Pancreas (tissue), 10 donors: ENCODE data around the gene AMBP. TPM values are rescaled to one million over a fixed set of nuclear protein-coding genes. Genes with fewer than 3 reads are reported as not detected.

Source experiments
- ATAC-seq, 4 donors: fragments of 200-7000 bp; cut with Tn5 transposase; one replicate each; pipeline versions ENCODE4 v1.8.0 to v1.9.1; 2020; ENCODE audit warnings: mild to moderate bottlenecking in 4 of 4, moderate library complexity in 4 of 4
- DNase-seq, 6 donors: peaks; one replicate each; pipeline ENCODE4 v3.0.0-alpha.2; 2020
- FAIRE-seq: peaks from 2 replicates; lab custom pipeline; 2012; peaks lifted over from hg19 to GRCh38; lab: Jason Lieb, UNC
- H3K27ac ChIP-seq, 4 donors: fragments of 200-600 bp; sonication (generic); 1 replicate in 3 of 4; 2 replicates in 1 of 4; pipeline versions ENCODE4 v1.5.0 to v1.8.0; 2020
- H3K27me3 ChIP-seq, 4 donors: fragments of 200-600 bp; one replicate each; pipeline ENCODE4 v1.8.0; 2021
- H3K36me3 ChIP-seq, 3 donors: fragments of 200-600 bp; sonication (generic) in 1 of 3; one replicate each; pipeline versions ENCODE4 v1.5.0 to v1.8.0; 2020 to 2021
- H3K4me1 ChIP-seq, 3 donors: fragments of 200-600 bp; one replicate each; pipeline ENCODE4 v1.8.0; 2021
- H3K4me3 ChIP-seq, 4 donors: fragments of 200-600 bp; sonication (generic) in 2 of 4; one replicate each; pipeline versions ENCODE4 v1.5.0 to v1.8.0; 2020 to 2021
- H3K9me3 ChIP-seq, 4 donors: fragments of 200-600 bp; one replicate each; pipeline ENCODE4 v1.8.0; 2021
- WGBS, 2 donors: extraction: QIAGEN DNeasy Blood & Tissue Kit; methylation state at CpG; one replicate each; pipeline ENCODE4 v1.1.7; 2013; 5-methylcytosine and 5-hydroxymethylcytosine counted together
- intact Hi-C, 3 donors: fragments of 100-400 bp; cut with DNase I; formaldehyde crosslinking; loops; one replicate each; pipeline versions ENCODE4 v1.11.1 to v1.14.2; 2022
- polyA plus RNA-seq, 2 donors: library from polyadenylated mRNA; stranded (reverse); fragments of 200-250 nt; gene quantifications; one replicate each; pipeline ENCODE4 v1.2.3, GENCODE V29; 2013
- total RNA-seq, 6 donors: library from RNA; stranded (reverse); fragmentation: NEBNext Ultra II Directional in 4 of 6; extraction: Animal tissue kit (Norgen Biotek cat#: 25700) in 4 of 6; gene quantifications; one replicate each; pipeline versions ENCODE4 v1.2.1 to v1.2.4, GENCODE V29; 2021 to 2023
- TF ChIP-seq, protein P1 (sequence below), 4 donors: fragments of 200-600 bp; sonication (generic) in 3 of 4; IDR thresholded peaks; one replicate each; pipeline versions ENCODE4 v1.5.0 to v1.8.0; 2021; ENCODE audit warnings: antibody characterized with exemption in 4 of 4
- donor health status: healthy with polysubstance abuse.
- donor health status: DM: no; HTN: no; CAD: no; lungs with moderate emphysema.
- donor health status: DM: no; HTN: no; CAD: no.
- donor health status: control.
- donor health status: control.
- donor health status: Bipolar disorder and iron deficiency.
- donor health status: DM: yes; HTN: yes; CAD: no.
- donor health status: DM: no; HTN: no; CAD: no.
- donor health status: DM: no; HTN: no; CAD: no.
- donor health status: DM: yes; HTN: yes; CAD: no.

The AMBP gene
- total and polyA plus RNA-seq, 8 donors: 62.7 to 370 (median 102) TPM

DNA sequence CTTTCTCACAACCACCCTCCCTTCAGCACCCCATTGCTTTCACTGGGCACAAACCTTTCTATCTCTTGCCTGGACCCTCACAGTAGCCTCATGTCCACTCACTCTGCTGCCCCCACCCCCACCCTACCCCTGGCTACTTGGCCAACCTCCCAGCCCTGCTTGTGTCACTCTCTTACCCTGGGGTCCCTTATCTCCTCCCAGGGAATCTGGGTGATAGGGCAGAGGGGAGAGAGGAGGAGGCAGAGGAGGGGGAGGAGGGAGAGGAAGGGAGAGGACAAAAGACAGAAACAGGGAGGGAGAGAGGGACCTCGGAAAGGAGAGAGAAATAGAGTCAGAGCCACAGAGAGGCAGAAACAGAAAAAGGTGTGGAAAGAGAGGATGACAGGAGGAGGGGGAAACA is 46.0 kb upstream of the AMBP start:
- H3K36me3 ChIP-seq: no peaks in the 10 kb centered on the region
- peaks cover 0 to 3% (median 0%) of the 10 kb centered on the region in 3 donors for H3K4me1 ChIP-seq
- no peaks in the 10 kb centered on the region for H3K9me3 ChIP-seq
- no peak for FAIRE-seq
- DNase-seq: no peak
- H3K27ac ChIP-seq: no peak overlapping the region
- TF ChIP-seq, protein P1, sequence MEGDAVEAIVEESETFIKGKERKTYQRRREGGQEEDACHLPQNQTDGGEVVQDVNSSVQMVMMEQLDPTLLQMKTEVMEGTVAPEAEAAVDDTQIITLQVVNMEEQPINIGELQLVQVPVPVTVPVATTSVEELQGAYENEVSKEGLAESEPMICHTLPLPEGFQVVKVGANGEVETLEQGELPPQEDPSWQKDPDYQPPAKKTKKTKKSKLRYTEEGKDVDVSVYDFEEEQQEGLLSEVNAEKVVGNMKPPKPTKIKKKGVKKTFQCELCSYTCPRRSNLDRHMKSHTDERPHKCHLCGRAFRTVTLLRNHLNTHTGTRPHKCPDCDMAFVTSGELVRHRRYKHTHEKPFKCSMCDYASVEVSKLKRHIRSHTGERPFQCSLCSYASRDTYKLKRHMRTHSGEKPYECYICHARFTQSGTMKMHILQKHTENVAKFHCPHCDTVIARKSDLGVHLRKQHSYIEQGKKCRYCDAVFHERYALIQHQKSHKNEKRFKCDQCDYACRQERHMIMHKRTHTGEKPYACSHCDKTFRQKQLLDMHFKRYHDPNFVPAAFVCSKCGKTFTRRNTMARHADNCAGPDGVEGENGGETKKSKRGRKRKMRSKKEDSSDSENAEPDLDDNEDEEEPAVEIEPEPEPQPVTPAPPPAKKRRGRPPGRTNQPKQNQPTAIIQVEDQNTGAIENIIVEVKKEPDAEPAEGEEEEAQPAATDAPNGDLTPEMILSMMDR (IDR thresholded peaks at IDR 0.05): no peak
- no peak overlapping the region for H3K4me3 ChIP-seq
- no peaks in the 10 kb centered on the region for H3K27me3 ChIP-seq
- WGBS, 2 donors: 40 to 54% methylated on average over 1 of the region's 1 CpG
- intact Hi-C loops: no loop called here
- ATAC-seq: no peak

DNA sequence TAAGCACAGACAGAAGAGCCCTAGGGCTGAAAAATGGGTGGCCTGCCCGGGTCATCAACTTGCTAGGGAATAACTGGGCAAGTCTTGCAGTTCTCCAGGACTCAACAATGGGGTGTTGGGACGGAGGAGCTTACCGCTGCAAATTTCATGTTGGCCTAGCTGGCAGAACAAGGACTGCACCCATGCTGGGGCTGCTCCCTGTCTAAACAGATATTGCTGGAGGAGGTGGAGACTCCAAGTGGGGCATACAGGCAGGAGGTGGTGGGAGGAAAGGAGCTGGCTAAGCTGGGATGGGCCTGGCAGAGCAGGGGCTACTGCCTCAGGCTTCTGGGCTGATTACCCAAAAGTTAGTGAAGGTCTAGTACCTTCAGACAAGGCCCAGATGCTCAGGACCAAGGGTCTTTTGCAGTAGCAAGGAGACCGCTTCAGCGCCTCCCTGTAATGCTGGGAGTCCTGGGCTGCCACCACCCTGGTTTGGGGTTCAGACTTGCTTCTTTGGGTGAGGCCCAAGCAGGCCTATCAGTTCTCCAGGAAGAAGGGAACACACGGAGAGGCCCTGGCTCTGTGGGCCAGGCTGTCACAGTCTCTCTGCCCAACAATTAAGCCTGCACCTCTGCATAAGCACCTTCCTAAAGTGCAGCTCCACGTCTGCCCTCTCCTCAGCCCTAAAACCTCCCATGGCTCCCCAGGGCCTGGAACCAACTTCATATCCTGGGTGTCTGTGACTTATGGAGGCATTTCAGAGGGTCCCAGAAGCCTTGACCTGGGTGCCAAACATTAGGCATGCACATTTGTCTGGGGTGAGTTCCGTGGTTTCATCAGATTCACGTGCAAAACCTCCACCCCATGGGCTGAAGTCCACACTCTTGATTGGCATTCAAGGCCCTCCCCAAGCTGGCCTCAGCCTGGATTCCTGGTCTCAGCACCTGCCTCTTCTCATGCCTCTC is 45.2 kb upstream of the AMBP start:
- ATAC-seq (no peak), DNase-seq (no peak), FAIRE-seq (no peak)
- H3K4me1 ChIP-seq: peaks cover 0 to 9% (median 0%) of the 10 kb centered on the region in 3 donors
- no peaks in the 10 kb centered on the region for H3K9me3 ChIP-seq
- H3K4me3 ChIP-seq: no peak overlapping the region
- intact Hi-C loops: no loop called here
- H3K27ac ChIP-seq: no peak overlapping the region
- H3K36me3 ChIP-seq: no peaks in the 10 kb centered on the region
- no peaks in the 10 kb centered on the region for H3K27me3 ChIP-seq
- 71 to 74% methylated on average over 9 of the region's 9 CpGs for WGBS, 2 donors
- TF ChIP-seq, protein P1 (IDR thresholded peaks at IDR 0.05): no peak

DNA sequence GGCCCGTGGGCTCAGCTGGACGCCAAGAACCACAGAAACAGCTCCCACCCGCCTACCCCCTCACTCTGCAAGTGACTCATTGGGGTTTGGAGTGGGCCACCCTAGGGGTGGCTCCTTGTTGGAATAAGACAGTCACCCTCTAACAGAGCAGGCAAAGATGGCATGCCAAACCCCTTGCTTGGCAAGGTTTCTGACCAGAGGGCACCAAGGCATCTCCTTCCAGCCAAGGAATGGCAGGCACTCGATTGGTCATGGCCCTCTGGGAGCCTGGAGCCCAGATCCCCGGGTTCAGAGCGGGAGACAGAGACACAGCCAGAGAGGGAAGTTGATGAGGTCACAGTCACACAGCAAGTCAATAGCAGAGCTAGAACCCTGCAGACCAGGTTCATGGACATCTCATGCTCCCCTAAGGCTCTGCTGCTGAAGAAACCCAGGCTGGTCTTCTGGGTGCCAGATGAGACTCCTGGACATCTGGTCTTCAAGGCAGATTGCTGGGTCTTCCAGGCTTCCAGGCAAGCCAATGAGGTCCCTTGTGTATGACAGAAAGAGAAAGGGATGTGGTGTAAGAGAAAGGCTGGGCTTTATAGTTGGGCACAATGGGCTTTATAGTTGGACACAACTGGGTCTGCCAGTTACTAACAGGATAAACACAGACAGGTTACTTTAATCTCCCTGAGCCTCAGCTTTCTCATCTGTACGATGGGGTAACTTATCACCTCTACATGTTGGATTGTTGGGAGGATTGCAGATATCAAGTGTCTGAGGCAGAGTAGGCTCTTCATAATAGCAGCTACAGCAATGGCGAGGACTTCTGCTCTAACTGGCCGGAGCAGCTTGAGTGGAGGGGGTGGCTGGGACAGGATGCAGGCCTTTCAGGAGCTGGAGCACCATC is 44.3 kb upstream of the AMBP start:
- peaks cover 0 to 9% (median 0%) of the 10 kb centered on the region in 3 donors for H3K4me1 ChIP-seq
- FAIRE-seq (no peak), DNase-seq (no peak), ATAC-seq (no peak)
- H3K4me3 ChIP-seq: no peak overlapping the region
- TF ChIP-seq, protein P1 (IDR thresholded peaks at IDR 0.05): no peak
- no peaks in the 10 kb centered on the region for H3K9me3 ChIP-seq
- intact Hi-C loops: no loop called here
- no peak overlapping the region for H3K27ac ChIP-seq
- no peaks in the 10 kb centered on the region for H3K36me3 ChIP-seq
- no peaks in the 10 kb centered on the region for H3K27me3 ChIP-seq
- 84 to 89% methylated on average over 9 of the region's 9 CpGs for WGBS, 2 donors

DNA sequence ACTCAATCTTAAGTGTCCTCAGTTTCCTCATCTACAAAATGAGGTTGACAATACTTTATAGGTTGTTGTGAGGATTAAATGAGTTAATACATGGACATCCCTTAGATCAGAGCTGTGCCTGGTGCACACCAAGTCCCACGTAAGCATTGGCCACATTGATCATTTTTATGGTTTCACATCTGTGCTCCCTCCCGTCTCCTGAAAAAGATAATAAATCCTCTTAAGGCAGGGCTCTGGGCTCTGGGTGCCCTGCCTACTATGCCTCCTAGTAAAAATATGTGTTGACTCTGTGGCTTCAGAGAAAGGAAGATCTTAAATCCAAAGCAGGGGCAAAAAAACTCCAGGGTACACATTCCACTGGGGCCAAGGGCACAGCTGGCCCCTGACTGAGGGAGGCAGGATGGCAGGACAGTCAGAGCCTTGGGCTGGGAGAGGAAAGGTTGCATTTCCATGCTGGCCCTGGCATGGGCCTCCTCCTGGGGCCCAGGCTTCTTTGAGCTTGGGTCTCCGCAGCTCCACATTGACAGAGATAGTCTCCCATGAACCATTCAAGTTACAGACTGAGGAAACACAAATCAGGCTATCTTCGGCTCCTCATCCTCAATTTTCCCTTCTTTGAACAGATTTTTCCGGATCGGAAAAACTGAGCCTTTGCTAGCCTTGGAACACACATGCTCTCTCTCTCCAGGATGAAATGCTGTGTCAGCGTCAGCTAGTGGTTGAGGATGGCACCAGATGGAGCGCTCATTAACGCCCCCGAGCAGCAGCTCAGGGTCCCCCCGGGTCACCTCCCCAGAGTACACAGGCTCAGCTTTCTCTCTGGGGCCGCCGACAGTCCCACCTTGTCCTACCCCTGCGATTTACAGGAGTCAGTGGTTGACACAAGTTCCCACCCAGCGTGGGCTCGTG is 43.4 kb upstream of the AMBP start:
- intact Hi-C loops: no loop called here
- TF ChIP-seq, protein P1 (IDR thresholded peaks at IDR 0.05): no peak
- Histone ChIP-seq H3K27me3 (no peaks in the 10 kb centered on the region), H3K9me3 (no peaks in the 10 kb centered on the region), H3K27ac (no peak overlapping the region), H3K4me1 (peaks cover 0 to 9% (median 0%) of the 10 kb centered on the region in 3 donors), H3K36me3 (no peaks in the 10 kb centered on the region), H3K4me3 (no peak overlapping the region)
- 81 to 88% methylated on average over 16 of the region's 16 CpGs for WGBS, 2 donors
- FAIRE-seq (no peak), ATAC-seq (no peak), DNase-seq (no peak)
